NCI-H1694 (cell line): Measurements from ENCODE around the gene LTF.
A peak's percentile ranks its signal among the peaks of the same experiment; 100 is the strongest.
"Not testable (repeated sequence)": the region's sequence is repeated elsewhere in the genome, so short reads cannot be mapped to it uniquely, and the experiment has no call there.

Source experiments
- DNase-seq: peaks from one replicate; lab custom pipeline; 2025; lab: John Stamatoyannopoulos, UW

LTF gene

DNA sequence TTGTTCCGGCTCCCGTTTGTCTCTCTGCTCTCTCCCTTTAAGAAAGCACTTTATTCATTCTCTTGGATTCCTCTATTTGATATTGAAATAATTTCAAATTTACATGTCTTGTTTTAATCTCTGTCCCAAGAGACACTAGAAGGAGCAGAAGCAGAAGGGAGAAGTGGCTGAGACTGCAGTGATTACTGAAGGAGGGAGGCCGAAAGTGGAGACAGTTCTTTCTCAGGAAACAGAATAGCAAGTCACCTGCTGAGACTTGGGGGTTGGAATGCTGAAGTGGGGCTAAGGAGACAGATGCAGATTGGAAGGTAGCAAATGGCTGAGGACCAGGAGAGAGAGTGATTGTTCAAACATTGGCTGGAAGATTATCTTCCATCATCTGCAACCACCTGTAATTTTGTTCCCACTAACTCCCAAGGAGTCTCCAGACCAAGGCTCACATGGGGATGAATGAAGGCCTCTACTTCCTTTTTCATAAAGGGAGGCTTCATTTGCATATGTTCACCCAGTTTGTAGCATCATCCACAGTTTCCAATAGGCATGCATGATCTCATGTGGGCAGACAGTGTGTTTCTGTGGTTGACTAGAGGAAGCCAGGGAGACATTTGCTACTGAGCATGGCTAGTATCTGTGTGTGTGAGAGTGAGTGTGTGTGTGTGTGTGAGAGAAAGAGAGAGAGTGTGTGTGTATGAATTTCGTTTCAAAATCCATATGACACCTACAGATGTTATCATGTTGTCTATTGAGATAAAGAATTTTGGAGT is 24.0 kb downstream of the LTF start:
- DNase-seq = no peak

DNA sequence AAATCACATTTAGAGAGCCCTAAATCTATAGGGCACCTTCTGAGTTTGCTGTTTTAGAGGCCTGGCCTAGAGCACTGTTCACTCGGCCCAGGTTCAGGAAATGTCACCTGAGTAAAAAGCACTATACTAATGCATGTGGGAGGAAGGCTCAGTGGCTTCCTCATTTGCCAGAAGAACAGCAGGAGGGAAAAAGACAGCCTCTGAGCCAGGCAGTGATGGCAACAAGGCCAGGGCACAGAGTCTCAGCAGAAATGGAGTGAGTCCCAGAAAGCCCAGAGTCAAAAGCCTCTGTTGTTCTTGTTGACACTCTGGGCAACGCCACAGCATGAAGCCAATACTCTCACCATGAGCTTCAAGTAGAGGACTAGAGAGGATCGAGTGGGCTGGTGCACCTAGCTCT is 25.9 kb downstream of the LTF start:
- no peak for DNase-seq

GRCh38 chr3:46435081-46435726 is 29.5 kb downstream of the LTF start:
- no peak for DNase-seq

DNA sequence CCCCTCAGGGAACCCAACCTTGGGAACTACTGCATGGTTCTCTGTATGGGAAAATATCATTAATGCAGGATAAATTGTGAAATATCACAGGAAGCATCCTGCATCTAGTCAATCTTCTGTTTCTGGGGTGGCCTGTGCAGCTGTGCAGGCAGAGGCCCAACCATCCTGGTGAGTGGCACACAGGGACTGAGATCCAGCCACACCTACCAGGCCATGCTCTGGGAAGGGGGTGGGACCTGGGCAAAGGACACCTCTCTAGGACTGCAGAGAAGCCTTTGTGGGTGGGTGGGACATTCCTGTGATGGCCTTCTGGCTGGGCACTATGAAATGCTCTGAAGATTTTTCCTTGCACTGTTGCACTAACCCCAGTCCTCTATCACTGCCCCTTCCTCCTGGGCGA is 30.9 kb downstream of the LTF start:
- no peak for DNase-seq

DNA sequence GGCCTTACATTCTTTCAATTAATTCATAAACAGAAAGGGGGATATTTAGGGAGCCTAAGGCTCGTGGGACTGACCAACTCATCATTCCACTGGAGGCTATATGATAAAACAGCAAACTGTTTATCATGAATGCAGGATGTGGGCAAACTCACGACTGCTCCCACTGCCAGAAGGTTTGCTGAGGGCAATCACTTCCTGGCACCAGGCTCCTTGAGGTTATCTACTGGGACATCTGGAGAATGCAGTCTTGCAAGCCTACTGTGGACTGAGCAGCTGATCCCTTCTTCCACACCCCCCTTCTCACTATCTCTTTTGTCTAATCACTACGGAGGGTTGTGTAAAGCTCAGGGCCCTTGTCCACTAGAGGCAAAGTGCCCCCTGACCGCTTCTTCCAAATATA is 31.6 kb downstream of the LTF start:
- not testable (repeated sequence) for DNase-seq

GRCh38 chr3:46431905-46432304 is 32.8 kb downstream of the LTF start:
- not testable (repeated sequence) for DNase-seq

GRCh38 chr3:46430879-46431278 is 33.8 kb downstream of the LTF start:
- not testable (repeated sequence) for DNase-seq

DNA sequence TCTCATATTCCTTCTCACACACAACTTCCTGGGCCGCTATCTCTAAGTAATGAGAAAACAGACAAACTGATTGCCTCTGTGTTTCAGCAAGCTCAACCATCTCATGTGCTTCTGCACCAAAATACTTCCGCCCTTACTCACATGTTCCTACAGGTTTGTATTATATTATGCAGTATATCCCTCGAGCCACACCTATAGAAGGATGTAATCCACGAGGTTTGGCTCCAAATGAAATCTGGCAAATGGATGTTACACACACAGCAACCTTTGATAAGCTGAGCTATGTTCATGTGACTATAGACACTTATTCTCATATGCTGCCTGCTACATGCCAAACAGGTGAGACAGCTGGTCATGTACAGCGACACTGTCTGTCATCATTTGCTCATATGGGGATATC is 35.0 kb downstream of the LTF start:
- no peak for DNase-seq

DNA sequence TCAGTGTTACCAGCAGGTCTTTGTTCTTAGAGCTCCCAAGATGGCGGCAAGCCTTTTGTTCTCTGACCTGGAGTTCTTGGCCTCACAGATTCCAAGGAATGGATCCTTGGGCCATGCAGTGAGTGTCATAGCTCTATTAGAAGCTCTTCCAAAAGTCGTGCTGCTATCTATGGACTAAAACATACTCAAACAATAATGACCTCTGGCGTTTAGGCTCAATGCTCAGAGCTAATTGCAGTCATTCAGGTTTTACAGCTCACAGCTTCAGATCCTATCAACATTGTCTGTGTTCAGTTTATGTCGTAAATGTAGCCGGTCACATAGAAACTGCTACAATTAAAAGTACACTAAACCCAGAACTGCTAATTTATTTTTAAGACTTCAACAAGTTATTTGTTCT is 35.5 kb downstream of the LTF start:
- DNase-seq = no peak

DNA sequence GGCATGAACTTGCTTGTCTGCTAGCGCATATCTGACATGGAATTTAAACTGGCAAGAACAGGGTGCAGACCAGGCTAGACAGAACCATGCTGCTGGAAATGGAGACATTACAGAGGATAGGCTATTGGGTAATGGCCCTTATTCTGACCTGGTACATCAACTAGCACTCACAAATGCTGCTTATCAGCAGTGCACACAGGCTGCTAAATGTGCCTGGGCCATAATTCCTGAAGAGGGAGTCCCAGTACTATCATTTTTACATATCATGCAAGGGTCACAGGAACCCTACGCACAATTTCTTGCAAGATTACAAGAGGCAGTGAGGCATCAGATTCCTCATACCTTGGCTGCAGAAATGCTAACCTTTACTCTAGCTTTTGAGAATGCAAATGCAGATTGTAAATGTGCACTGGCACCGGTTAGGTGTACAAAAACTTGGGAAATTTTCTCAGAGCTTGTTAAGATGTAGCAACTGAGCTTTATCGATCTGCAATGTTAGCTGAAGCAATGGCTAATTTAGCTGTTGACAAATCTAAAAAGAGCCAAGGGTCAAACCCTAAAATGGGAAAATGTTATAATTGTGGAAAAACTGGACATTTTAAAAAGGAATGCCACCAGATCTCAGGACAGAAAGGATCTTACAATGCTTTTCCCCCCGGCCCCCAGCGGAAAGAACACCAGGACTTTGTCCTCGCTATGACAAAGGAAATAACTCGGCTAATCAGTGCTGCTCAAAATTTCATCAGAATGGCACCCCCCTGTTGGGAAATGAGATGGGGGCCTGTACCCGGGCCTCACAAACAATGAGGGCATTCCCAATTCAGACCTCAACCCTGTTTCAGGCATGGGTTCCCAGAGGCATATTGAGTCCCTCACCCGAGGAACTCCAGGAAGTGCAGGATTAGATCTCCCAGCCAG is 36.5 kb downstream of the LTF start:
- DNase-seq = no peak

DNA sequence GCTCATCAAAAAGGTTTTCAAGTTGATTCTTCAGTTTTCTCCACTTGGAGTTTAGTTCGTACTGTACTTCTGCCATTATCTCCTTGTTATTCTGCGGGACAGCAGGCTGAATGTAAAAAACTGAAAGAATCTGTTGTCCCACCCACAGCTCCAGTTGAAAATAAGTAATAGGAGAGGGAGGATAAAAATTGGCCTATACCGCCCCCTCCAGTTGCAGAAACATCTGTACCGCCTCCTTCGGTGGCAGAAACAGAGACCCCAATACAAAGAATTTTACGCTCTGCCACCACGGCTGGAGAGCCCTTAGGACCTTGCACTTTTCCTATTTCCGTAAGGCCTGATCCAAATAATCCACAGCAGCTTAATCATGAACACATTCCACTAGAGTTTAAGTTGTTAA is 37.3 kb downstream of the LTF start:
- DNase-seq = not testable (repeated sequence)

DNA sequence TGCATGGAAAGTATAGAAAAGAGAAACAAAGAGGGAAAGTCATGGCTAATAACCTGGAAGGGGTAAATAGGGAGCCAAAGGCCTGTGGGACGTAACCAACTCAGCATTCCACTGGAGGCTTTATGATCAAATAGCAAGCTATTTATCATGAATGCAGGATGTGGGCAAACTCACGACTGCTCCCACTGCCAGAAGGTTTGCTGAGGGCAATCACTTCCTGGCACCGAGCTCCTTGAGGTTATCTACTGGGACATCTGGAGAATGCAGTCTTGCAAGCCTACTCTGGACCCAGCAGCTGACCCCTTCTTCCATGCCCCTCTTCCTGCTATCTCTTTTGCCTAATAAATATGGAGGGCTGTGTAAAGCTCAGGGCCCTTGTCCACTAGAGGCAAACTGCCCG is 38.2 kb downstream of the LTF start:
- DNase-seq = not testable (repeated sequence)

GRCh38 chr3:46423588-46423987 is 41.1 kb downstream of the LTF start:
- DNase-seq = no peak

DNA sequence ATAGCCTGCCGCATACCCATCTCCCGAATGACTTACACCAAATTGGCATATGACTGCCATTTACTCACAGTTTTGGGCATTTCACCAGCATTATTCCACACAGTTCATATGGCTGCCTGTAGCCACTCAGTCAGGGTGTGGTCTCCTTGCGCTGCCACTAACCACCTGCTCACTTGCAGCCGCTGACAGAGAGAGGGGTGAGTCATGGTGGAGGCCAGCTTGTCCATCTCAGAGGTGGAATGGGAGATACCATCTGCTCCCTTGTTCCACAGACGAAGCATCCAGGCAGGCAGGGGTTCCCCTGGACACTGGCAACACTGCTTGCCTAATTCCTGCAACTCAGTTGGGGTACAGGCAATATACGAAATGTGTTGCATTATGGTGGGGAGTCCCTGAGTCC is 42.1 kb downstream of the LTF start:
- DNase-seq = no peak

DNA sequence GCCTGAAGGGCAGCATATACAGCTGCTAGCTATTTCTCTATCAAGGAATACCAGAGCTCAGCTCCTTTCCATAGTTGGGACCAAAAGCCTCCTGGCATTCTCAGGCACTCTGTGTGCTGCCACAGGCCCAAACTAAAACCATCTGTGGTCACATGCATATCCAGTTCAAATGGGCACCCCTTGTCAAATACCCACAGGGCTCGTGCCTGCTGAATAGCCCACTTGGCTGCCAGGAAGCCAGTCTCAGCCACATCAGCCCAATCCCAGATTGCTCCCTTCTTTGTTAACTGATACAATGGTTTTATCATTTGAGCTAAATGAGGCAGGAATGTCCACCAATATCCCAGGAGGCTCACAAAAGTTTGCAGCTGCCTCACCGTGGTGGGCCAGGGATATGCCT is 43.8 kb downstream of the LTF start:
- no peak for DNase-seq

- no peak for DNase-seq
Observed at GRCh38 chr3:46419816-46420215, 44.9 kb downstream of the LTF start.

- DNase-seq = no peak
Observed at GRCh38 chr3:46417841-46418611, 46.7 kb downstream of the LTF start.

DNA sequence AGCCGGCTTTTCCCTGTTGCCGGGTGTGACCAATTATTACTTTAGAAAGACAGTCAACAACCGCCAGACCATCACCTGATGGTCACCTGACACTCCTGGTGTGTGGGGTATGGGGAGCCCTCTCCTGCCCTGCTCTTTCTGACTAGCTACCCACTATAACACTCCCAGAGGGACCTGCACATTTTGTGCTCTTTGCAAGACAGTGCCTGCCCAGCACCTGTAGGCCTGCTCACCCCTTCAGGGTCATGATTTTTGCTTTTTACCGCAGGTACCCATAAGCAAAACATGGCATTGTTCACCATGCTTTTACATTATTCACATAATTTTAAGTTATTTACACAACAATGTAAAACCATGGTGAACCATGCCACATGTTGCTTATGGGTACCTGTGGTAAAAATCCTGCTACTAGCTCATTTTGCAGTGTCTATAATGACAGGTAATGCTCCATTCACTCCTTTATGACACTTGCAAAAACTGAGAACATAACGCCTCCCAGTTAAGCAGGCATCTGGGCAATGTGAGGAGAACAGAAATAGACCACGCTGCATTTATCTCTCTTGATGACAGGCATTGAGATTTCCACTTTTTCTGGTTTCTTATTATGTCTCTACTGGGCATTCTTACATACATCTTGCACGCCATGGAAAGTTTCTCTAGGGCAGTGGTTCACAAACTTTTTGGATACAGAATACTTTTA is 47.7 kb downstream of the LTF start:
- no peak for DNase-seq

DNA sequence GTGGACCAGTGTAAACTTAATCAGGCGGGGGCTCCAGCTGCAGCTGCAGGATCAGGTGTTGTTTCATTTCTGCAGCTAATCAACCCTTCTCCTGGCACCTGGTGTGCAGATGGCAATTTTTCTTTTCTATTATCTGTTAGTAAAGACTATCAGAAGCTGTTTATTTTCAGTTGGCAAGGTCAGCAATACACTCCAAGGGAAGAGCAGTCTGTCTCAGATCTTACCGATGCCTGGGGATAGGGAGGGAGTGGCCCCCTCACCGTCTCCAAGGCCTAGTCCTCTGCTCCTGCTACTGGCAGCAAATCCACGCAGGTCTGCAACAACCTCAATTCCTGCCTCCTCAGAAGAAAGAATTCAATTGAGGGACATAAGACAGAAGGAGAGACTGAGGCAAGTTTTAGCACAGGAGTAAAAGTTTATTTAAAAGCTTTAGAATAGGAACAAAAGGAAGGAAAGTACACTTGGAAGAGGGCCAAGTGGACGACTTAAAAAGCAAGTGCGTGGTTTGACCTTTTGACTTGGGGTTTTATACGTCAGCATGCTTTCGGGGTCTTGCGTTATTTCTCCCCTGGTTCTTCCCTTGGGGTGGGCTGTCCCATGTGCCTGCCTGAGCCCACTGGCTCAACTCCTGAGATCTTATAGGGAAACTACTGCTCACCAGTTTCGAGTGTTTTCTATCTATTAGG is 48.4 kb downstream of the LTF start:
- DNase-seq = peak; percentile 16

DNA sequence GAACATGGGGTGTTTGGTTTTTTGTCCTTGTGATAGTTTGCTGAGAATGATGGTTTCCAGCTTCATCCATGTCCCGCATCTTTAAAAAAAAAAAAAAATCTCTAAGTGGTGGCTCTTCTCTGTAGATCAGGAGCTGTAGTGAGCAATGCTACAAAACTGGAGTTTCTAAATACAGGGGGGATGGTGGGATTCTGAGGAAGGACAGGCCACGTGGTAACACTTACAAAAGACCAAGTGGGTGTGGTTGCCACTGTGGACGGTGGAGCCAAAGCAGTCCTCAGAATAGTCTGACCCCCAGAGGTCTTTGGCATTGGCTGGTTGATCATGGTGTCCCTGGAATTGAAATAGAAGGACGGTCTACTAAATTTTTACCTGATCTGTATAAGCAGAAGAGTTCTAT is 50.0 kb downstream of the LTF start:
- no peak for DNase-seq

DNA sequence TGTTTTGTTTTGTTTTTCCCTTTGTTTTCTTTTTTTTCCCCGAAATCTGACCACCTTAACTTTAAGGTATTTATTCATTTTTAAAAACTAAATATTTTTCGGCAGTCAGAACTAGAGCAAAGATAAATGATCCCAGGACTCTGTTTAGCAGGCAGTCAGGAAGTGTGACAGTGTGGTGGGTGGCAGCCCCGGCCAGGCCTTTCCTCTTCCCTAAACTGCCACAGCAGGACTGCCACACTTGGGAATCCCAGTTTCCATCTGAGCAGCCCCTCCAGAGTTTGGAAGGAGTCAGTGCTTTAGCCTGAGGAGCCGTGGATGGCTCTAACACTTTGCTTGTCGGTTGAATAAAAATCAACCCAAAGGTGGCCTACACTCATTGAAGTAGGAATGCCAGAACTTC is 50.8 kb downstream of the LTF start:
- DNase-seq = no peak
